Ishikawa (cell line): ENCODE data around the gene PPP1R9A.

Source experiments
- CEBPB ChIP-seq: IDR thresholded peaks from 2 replicates; pipeline ENCODE4 v1.6.1; 2012
- CREB1 ChIP-seq: IDR thresholded peaks from 2 replicates; pipeline ENCODE4 v1.6.1; 2012; ENCODE audit warnings: low read depth
- EGR1 ChIP-seq: IDR thresholded peaks from 2 replicates; pipeline ENCODE4 v1.6.1; 2012
- EP300 ChIP-seq: IDR thresholded peaks from 2 replicates; pipeline ENCODE4 v1.6.1; 2012; ENCODE audit warnings: borderline replicate concordance
- FOXM1 ChIP-seq: IDR thresholded peaks from 2 replicates; pipeline ENCODE4 v1.6.1; 2012; ENCODE audit warnings: low read depth, borderline replicate concordance
- MAX ChIP-seq: IDR thresholded peaks from 2 replicates; pipeline ENCODE4 v1.6.1; 2012
- NFIC ChIP-seq: IDR thresholded peaks from 2 replicates; pipeline ENCODE4 v1.6.1; 2012
- RAD21 ChIP-seq: IDR thresholded peaks from 2 replicates; pipeline ENCODE4 v1.6.1; 2012; ENCODE audit warnings: low read depth
- REST ChIP-seq: IDR thresholded peaks from 2 replicates; pipeline ENCODE4 v1.6.1; 2012; ENCODE audit warnings: low read depth, mild to moderate bottlenecking
- TAF1 ChIP-seq: IDR thresholded peaks from 2 replicates; pipeline ENCODE4 v1.6.1; 2012; ENCODE audit warnings: low read depth, mild to moderate bottlenecking
- TEAD4 ChIP-seq: IDR thresholded peaks from 2 replicates; pipeline ENCODE4 v1.6.1; 2012
- USF1 ChIP-seq: IDR thresholded peaks from 2 replicates; pipeline ENCODE4 v1.6.1; 2012
- YY1 ChIP-seq: IDR thresholded peaks from 2 replicates; pipeline ENCODE4 v1.6.1; 2012; ENCODE audit warnings: low read depth

GRCh38 chr7:95028683-95029082 is 121.3 kb downstream of the PPP1R9A start:
- TF ChIP-seq TEAD4 (no peak), MAX (no peak), CREB1 (no peak), REST (no peak), YY1 (no peak), FOXM1 (no peak), EP300 (no peak), NFIC (no peak), TAF1 (no peak), RAD21 (no peak), USF1 (no peak), CEBPB (no peak), EGR1 (no peak)
